GM20000 (cell line): ENCODE results near the gene RAB41.
"Not testable (repeated sequence)": the region's sequence is repeated elsewhere in the genome, so short reads cannot be mapped to it uniquely, and the experiment has no call there.

Source experiments
- DNase-seq: peaks from one replicate; pipeline ENCODE4 v3.0.0; 2012; ENCODE audit warnings: low spot score
- CTCF ChIP-seq: IDR thresholded peaks from 2 replicates; pipeline ENCODE4 v1.5.1; 2012; ENCODE audit warnings: mild to moderate bottlenecking, control low read depth; ENCODE audit errors: extremely low read depth, missing control alignments

Gene RAB41

GRCh38 chrX:70281951-70282350 lies at the start of gene RAB41:
Gene RAB41 (plus strand): TSS chrX:70282172. CDS start chrX:70282218, 46 bp downstream.
- no peak for DNase-seq
- no peak for TF ChIP-seq CTCF

- no peak for TF ChIP-seq CTCF
Observed at GRCh38 chrX:70234355-70234754, 47.6 kb upstream of the RAB41 start, which contains the start of gene AWAT1. Gene AWAT1 (plus strand): TSS chrX:70234655. CDS start chrX:70234696, 41 bp downstream.

GRCh38 chrX:70240751-70241150 lies 41.2 kb upstream of the RAB41 start:
- no peak for DNase-seq
- no peak for TF ChIP-seq CTCF

More at GRCh38 chrX:70234355-70234754, 47.6 kb upstream of the RAB41 start, which contains the start of gene AWAT1:
- DNase-seq, result no peak

GRCh38 chrX:70241501-70241900 lies 40.5 kb upstream of the RAB41 start:
- no peak for TF ChIP-seq CTCF
- DNase-seq, result no peak

- DNase-seq, result not testable (repeated sequence)
Observed at GRCh38 chrX:70243601-70244000, 38.4 kb upstream of the RAB41 start.

GRCh38 chrX:70244881-70245280 lies 37.1 kb upstream of the RAB41 start:
- DNase-seq, result no peak
- TF ChIP-seq CTCF, result no peak

GRCh38 chrX:70247252-70247651 lies 34.7 kb upstream of the RAB41 start:
- no peak for DNase-seq
- no peak for TF ChIP-seq CTCF

- TF ChIP-seq CTCF, result no peak
- no peak for DNase-seq
Observed at GRCh38 chrX:70252491-70252890, 29.5 kb upstream of the RAB41 start.
